Stomach (tissue), 9 donors: ENCODE results near the gene CNST. TPM values are rescaled to one million over a fixed set of nuclear protein-coding genes. Genes with fewer than 3 reads are reported as not detected.

ENCODE experiments used
- DNase-seq, 2 donors: peaks; one replicate each; pipeline versions ENCODE4 v3.0.0 to v3.0.0-alpha.2; 2013 to 2019
- H3K27ac ChIP-seq, 5 donors: fragments of 200-600 bp in 4 of 5; sonication (generic) in 4 of 5; one replicate each; pipeline ENCODE4 v1.5.1; 2013 to 2019; ENCODE audit warnings: mild to moderate bottlenecking in 1 of 5, moderate library complexity in 1 of 5
- H3K27me3 ChIP-seq, 3 donors: fragments of 200-600 bp; sonication (generic); one replicate each; pipeline ENCODE4 v1.5.1; 2017 to 2019; ENCODE audit warnings: mixed run types in 1 of 3
- H3K36me3 ChIP-seq, 4 donors: fragments of 200-600 bp; sonication (generic); 1 replicate in 3 of 4; 2 replicates in 1 of 4; pipeline ENCODE4 v1.5.1; 2016 to 2019
- H3K4me1 ChIP-seq, 4 donors: fragments of 200-600 bp; sonication (generic); one replicate each; pipeline ENCODE4 v1.5.1; 2016 to 2019
- H3K4me3 ChIP-seq, 4 donors: fragments of 200-600 bp; sonication (generic) in 3 of 4; one replicate each; pipeline ENCODE4 v1.5.1; 2016 to 2019; ENCODE audit warnings: mild to moderate bottlenecking in 1 of 4
- H3K9me3 ChIP-seq, 4 donors: fragments of 200-600 bp; sonication (generic); one replicate each; pipeline ENCODE4 v1.5.1; 2016 to 2019
- CTCF ChIP-seq, 7 experiments: fragments of 450-650 bp in 4 of 7; fragments of 200-600 bp in 3 of 7; sonication (generic) in 3 of 7; IDR thresholded peaks; one replicate each; pipeline ENCODE4 v1.5.1; 2016 to 2019; ENCODE audit warnings: antibody characterized with exemption in 7 of 7, control low read depth in 2 of 7, mild to moderate bottlenecking in 1 of 7
- EP300 ChIP-seq: sonication (generic); formaldehyde crosslinking; IDR thresholded peaks from one replicate; pipeline ENCODE4 v1.6.1; 2017; ENCODE audit warnings: antibody characterized with exemption
- POLR2A ChIP-seq, 4 donors: fragments of 450-650 bp; IDR thresholded peaks; one replicate each; pipeline ENCODE4 v1.6.1; 2016; ENCODE audit warnings: antibody characterized with exemption in 4 of 4, control low read depth in 2 of 4, mild to moderate bottlenecking in 1 of 4, moderate library complexity in 1 of 4
- POLR2AphosphoS5 ChIP-seq, 3 donors: sonication (generic); formaldehyde crosslinking; IDR thresholded peaks; one replicate each; pipeline ENCODE4 v1.6.1; 2016; ENCODE audit warnings: antibody characterized with exemption in 3 of 3
- WGBS, 5 donors: extraction: QIAGEN DNeasy Blood & Tissue Kit in 3 of 5; methylation state at CpG; one replicate each; pipeline versions ENCODE4 v1.1.5 to v1.1.7; 2013 to 2018; 5-methylcytosine and 5-hydroxymethylcytosine counted together
- intact Hi-C: fragments of 100-400 bp; cut with DNase I; formaldehyde crosslinking; loops from one replicate; pipeline ENCODE4 v1.15.1; 2023; ENCODE audit warnings: low total_unique reads
- polyA plus RNA-seq, 3 donors: library from polyadenylated mRNA; stranded (reverse); fragments of 200-250 nt; gene quantifications; one replicate each; pipeline ENCODE4 v1.2.3, GENCODE V29; 2013
- total RNA-seq, 5 donors: library from RNA; depleted of rRNA; stranded (reverse); fragments of >200 nt; gene quantifications; one replicate each; pipeline versions ENCODE4 v1.1.0 to v1.2.3, GENCODE V29; 2014 to 2016
- donor health status: healthy with polysubstance abuse.
- donor health status: Bipolar disorder and iron deficiency.
- donor health status: healthy.

CNST gene
- total and polyA plus RNA-seq, 8 donors, result 4.5 to 42.8 (median 16.2) TPM

GRCh38 chr1:246705368-246705767 lies 139.1 kb downstream of the CNST start:
- no peak overlapping the region for H3K27ac ChIP-seq
- TF ChIP-seq POLR2AphosphoS5 (IDR thresholded peaks at IDR 0.05) (no peak), EP300 (no peak), CTCF (IDR thresholded peaks at IDR 0.05) (no peak), POLR2A (IDR thresholded peaks at IDR 0.05) (no peak)

GRCh38 chr1:246708166-246708565 lies 141.9 kb downstream of the CNST start:
- Histone ChIP-seq H3K27me3 (peaks cover 0 to 9% (median 0%) of the 10 kb centered on the region in 3 donors), H3K4me3 (no peak overlapping the region), H3K4me1 (peaks cover 0 to 20% (median 5%) of the 10 kb centered on the region in 4 donors), H3K9me3 (peaks cover 0 to 5% (median 0%) of the 10 kb centered on the region in 4 donors), H3K36me3 (no peaks in the 10 kb centered on the region), H3K27ac (no peak overlapping the region)
- DNase-seq, result no peak
- no peak for TF ChIP-seq POLR2AphosphoS5 (IDR thresholded peaks at IDR 0.05)
- TF ChIP-seq CTCF (IDR thresholded peaks at IDR 0.05), result no peak
- TF ChIP-seq POLR2A (IDR thresholded peaks at IDR 0.05), result no peak
- no peak for TF ChIP-seq EP300
- intact Hi-C loops, result no loop called here
- WGBS, 5 donors, result 92 to 97% (median 93%) methylated on average over 6 of the region's 6 CpGs

More at GRCh38 chr1:246705368-246705767, 139.1 kb downstream of the CNST start:
- DNase-seq, result no peak
- peaks cover 0 to 20% (median 5%) of the 10 kb centered on the region in 4 donors for H3K4me1 ChIP-seq
- intact Hi-C loops, result no loop called here
- no peaks in the 10 kb centered on the region for H3K27me3 ChIP-seq
- no peaks in the 10 kb centered on the region for H3K36me3 ChIP-seq
- H3K4me3 ChIP-seq, result no peak overlapping the region
- H3K9me3 ChIP-seq, result no peaks in the 10 kb centered on the region
- 62 to 77% (median 70%) methylated on average over 3 of the region's 3 CpGs for WGBS, 5 donors

- intact Hi-C loops, result no loop called here
- WGBS, 5 donors, result 88 to 95% (median 91%) methylated on average over 4 of the region's 4 CpGs
- Histone ChIP-seq H3K4me3 (no peak overlapping the region), H3K27ac (peak overlapping the region in 3 of 5 donors; percentile 62 to 77 (median 68)), H3K27me3 (peaks cover 0 to 9% (median 0%) of the 10 kb centered on the region in 3 donors), H3K4me1 (peaks cover 0 to 15% (median 5%) of the 10 kb centered on the region in 4 donors), H3K9me3 (peaks cover 0 to 5% (median 0%) of the 10 kb centered on the region in 4 donors), H3K36me3 (no peaks in the 10 kb centered on the region)
- TF ChIP-seq POLR2AphosphoS5 (IDR thresholded peaks at IDR 0.05) (no peak), EP300 (no peak), POLR2A (IDR thresholded peaks at IDR 0.05) (no peak), CTCF (IDR thresholded peaks at IDR 0.05) (no peak)
- DNase-seq, result no peak
Observed at GRCh38 chr1:246709196-246709595, 142.9 kb downstream of the CNST start.

- Histone ChIP-seq H3K4me3 (no peak overlapping the region), H3K4me1 (peaks cover 0 to 15% (median 5%) of the 10 kb centered on the region in 4 donors), H3K9me3 (peaks cover 0 to 5% (median 0%) of the 10 kb centered on the region in 4 donors), H3K27ac (peak overlapping the region in 4 of 5 donors; percentile 15 to 68 (median 53)), H3K27me3 (peaks cover 0 to 9% (median 0%) of the 10 kb centered on the region in 3 donors), H3K36me3 (no peaks in the 10 kb centered on the region)
- TF ChIP-seq CTCF (IDR thresholded peaks at IDR 0.05) (no peak), POLR2AphosphoS5 (IDR thresholded peaks at IDR 0.05) (peak in 2 of 3 donors; percentile 21 to 59)
- peak in 1 of 2 donors; percentile 79 for DNase-seq
- 14 to 30% (median 19%) methylated on average over 2 of the region's 2 CpGs for WGBS, 5 donors
- intact Hi-C loops, result no loop called here
Observed at GRCh38 chr1:246709835-246710234, 143.6 kb downstream of the CNST start.
